ENCODE data around the gene NSG1. TPM values are rescaled to one million over a fixed set of nuclear protein-coding genes. Genes with fewer than 3 reads are reported as not detected.

Gene NSG1
- total and polyA plus RNA-seq, 2 of the 4 experiments (the other 2 are of a cell fraction) = 0.72 to 1.6 TPM

DNA sequence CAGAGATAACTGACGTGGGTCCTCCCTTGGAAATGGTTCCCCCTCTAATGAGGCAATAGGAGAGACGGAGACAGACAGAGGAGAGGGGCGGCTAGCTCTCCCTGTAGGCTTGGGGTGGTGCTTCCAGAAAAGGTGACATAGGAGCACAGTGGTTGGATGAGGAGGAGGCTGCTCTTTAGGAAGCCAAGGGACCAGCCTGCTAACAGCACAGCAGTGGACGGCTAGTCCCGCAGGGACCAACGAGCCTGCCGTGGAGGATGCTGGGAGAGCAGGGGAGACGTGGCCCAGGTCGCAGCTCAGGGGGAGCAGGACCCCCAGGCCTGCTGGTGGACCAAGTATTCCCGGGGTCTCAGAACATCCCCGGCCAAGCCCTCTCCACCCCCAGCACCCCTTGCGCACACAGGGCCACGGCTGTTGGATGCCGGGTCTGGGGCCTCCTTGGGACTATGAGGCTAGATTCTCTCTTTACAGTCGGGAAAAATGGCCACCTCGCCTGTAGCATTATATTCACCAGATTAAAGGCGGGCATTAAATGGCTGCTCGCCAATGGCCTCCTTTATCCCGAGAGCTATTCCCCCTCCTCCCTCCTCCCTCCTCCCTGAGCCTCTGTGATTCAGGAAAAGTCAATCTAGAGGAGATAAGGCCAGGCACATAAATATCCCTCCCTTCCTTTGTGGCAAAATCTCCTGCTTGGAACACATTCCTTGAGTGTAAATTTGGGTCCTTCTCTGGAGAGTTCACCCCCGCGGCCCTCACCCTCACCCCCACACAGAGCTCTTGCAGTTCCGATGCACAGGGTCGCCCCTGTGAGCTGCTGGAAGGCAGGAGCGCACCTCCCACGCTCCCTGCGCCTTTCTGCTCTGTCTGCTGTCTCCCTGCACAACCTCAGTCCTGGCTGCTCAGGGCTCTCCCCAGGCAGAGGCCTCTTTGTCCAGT lies 30.5 kb upstream of the NSG1 start (continued):
- no peak for TF ChIP-seq NFE2L2 (IDR thresholded peaks at IDR 0.05; ENCODE audit: low read depth, low read length)

DNA sequence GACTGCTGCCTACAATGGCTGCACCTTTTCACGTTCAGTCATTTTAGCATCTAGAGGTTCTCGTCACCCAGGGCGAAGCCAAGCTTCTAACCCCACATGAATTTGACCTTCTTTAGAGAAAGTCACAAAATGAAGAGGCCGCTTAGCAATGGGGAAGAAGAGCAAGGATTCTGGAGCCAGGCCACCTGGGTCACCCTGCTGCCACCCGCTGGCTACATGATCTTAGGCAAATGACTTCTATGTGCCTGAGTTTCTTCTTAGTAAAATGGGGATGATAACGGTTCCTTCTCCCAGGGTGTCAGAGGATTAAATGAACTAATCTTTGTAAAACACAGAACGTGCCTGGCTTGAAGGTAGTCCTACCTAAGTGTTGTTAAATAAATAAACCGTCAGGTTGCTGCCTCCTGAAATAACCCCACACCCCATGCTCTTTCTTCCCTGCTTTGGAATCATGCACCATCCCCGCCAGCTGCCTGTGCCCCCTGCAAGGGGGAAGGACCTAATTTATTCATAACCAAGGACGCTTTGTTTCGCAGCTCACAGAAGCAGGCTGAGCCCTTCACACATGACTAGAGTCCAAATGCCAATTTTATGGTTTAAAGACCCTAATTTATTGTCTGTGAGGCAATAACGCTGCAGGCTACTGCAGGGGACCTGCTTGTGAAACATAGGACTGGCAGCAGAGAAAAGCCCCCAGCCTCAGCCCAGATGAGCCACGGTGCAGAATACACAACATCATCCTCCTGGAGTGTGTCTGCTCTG lies 28.6 kb upstream of the NSG1 start:
- Histone ChIP-seq H3K36me3 (ENCODE audit: control insufficient read depth, insufficient read depth, low read length) (no peaks in the 10 kb centered on the region), H2BK20ac (ENCODE audit: low read depth, low read length) (no peak overlapping the region), H3K4me1 (ENCODE audit: control insufficient read depth, insufficient read depth, low read length) (no peaks in the 10 kb centered on the region), H3K56ac (ENCODE audit: extremely low read depth, insufficient read depth, low read length) (no peak overlapping the region), H3K9me3 (ENCODE audit: control insufficient read depth, insufficient read depth, low read length) (no peaks in the 10 kb centered on the region), H3K14ac (replicated peaks; ENCODE audit: low read depth, low read length) (no peak overlapping the region), H2BK15ac (ENCODE audit: low read depth, low read length) (no peak overlapping the region), H3K4me3 (ENCODE audit: insufficient read depth, low read depth, low read length) (no peak overlapping the region), H3K27ac (ENCODE audit: insufficient read depth, low read length) (no peak overlapping the region), H3K23ac (ENCODE audit: low read depth, low read length) (no peak overlapping the region), H2AK5ac (ENCODE audit: low read depth, low read length) (no peak overlapping the region), H2BK120ac (ENCODE audit: low read depth, low read length) (no peak overlapping the region), H4K8ac (ENCODE audit: low read depth in 2 of 2, low read length in 2 of 2) (no peak overlapping the region), H4K5ac (ENCODE audit: low read depth, low read length) (no peak overlapping the region), H3K9me1 (ENCODE audit: insufficient read depth, low read length) (no peaks in the 10 kb centered on the region), H2BK5ac (ENCODE audit: low read depth, low read length, poor library complexity, severe bottlenecking) (no peak overlapping the region), H2AK9ac (replicated peaks; ENCODE audit: low read depth, low read length, poor library complexity) (no peak overlapping the region), H3K4ac (ENCODE audit: low read depth, low read length) (no peak overlapping the region), H3K18ac (ENCODE audit: low read depth, low read length) (no peak overlapping the region), H4K91ac (ENCODE audit: insufficient read depth, low read depth, low read length) (no peak overlapping the region), H3K79me1 (ENCODE audit: low read depth in 1 of 2, low read length in 2 of 2) (no peaks in the 10 kb centered on the region), H3K27me3 (ENCODE audit: control insufficient read depth, insufficient read depth, low read length) (peaks cover 46% of the 10 kb centered on the region), H4K20me1 (ENCODE audit: insufficient read depth, low read length) (no peaks in the 10 kb centered on the region), H2AFZ (replicated peaks; ENCODE audit: low read length, poor library complexity) (no peak overlapping the region), H3K4me2 (ENCODE audit: low read depth, low read length) (no peak overlapping the region), H3K9ac (ENCODE audit: low read depth, low read length) (no peak overlapping the region)
- 100% methylated on average over 1 of the region's 13 CpGs; no CpG with 5 or more reads in 1 of the 2 experiments for WGBS, 2 experiments (ENCODE audit: extremely low coverage in 2 of 2, insufficient read length in 1 of 2)
- no peak for ATAC-seq (ENCODE audit: low read depth)
- BruUV-seq (replicated peaks) = no TSS peak
- dilution Hi-C loops (cut with HindIII; ENCODE audit: low sequenced_read_pairs, unreplicated experiment) (no loop called here), in situ Hi-C loops (cut with MboI; ENCODE audit: low sequenced_read_pairs) (no loop called here), intact Hi-C loops (cut with micrococcal nuclease) (no loop called here)
- no peak for TF ChIP-seq POLR2A (IDR thresholded peaks at IDR 0.05; ENCODE audit: low read depth, low read length)
- no peak for TF ChIP-seq MXI1 (IDR thresholded peaks at IDR 0.05; ENCODE audit: borderline replicate concordance, low read depth, low read length)
- TF ChIP-seq, protein P1, sequence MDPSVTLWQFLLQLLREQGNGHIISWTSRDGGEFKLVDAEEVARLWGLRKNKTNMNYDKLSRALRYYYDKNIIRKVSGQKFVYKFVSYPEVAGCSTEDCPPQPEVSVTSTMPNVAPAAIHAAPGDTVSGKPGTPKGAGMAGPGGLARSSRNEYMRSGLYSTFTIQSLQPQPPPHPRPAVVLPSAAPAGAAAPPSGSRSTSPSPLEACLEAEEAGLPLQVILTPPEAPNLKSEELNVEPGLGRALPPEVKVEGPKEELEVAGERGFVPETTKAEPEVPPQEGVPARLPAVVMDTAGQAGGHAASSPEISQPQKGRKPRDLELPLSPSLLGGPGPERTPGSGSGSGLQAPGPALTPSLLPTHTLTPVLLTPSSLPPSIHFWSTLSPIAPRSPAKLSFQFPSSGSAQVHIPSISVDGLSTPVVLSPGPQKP (IDR thresholded peaks at IDR 0.05; ENCODE audit: borderline replicate concordance, low read depth, low read length) = no peak
- no peak for TF ChIP-seq SMC3 (IDR thresholded peaks at IDR 0.05; ENCODE audit: low read depth, low read length)
- no peak for TF ChIP-seq CHD1 (IDR thresholded peaks at IDR 0.05; ENCODE audit: low read depth, low read length)
- no peak for TF ChIP-seq RAD21 (IDR thresholded peaks at IDR 0.05; ENCODE audit: low read length)
- no peak for TF ChIP-seq RCOR1 (IDR thresholded peaks at IDR 0.05; ENCODE audit: insufficient replicate concordance, low read length)
- TF ChIP-seq RFX5 (IDR thresholded peaks at IDR 0.05; ENCODE audit: low read depth, low read length) = no peak
- ChIA-PET CTCF (no interaction called here), POLR2A (ENCODE audit: unreplicated experiment) (no interaction called here)
- DNase-seq = no peak
